Measurements from ENCODE around the gene CORO1A. TPM values are rescaled to one million over a fixed set of nuclear protein-coding genes. Genes with fewer than 3 reads are reported as not detected.
"Not testable (repeated sequence)": the region's sequence is repeated elsewhere in the genome, so short reads cannot be mapped to it uniquely, and the experiment has no call there.

CORO1A gene
- total RNA-seq, 1 experiment from 2014 or later = 41.8 TPM

DNA sequence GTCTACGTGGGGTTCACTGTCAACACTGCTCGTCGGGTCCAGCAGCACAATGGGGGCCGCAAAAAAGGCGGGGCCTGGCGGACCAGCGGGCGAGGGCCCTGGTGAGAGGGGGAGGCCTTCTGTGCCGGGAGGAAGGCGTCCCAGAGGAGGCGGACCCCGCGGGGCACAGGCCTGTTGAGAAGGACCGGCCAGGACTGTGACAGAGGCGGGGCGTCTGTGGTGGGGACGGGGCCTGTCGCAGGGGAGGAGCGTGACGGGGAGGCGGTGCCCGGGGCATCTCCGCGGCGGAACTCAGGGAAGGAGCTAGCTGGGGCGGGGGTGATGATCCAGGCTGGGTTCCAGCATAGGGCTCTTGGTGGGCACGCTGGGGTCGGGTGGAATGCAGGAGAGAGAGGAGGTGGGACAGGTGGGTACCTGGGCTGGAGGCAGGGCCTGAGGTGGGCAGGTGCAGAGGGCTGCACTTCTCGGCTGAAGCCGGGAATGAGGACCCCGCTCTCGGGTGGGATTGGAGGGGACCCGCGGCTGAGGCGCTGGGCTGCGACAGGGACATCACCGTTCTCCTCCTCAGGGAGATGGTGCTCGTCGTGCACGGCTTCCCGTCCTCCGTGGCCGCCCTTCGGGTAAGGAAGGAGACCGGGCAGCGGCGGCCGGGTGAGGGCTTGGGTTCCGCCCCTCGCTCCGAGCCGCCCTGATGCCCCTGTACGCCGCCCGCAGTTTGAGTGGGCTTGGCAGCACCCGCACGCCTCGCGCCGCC is 10.9 kb downstream of the CORO1A start:
- DNase-seq (ENCODE audit: low spot score); in situ Hi-C loops (cut with HindIII; ENCODE audit: low sequenced_read_pairs): not testable (repeated sequence)

DNA sequence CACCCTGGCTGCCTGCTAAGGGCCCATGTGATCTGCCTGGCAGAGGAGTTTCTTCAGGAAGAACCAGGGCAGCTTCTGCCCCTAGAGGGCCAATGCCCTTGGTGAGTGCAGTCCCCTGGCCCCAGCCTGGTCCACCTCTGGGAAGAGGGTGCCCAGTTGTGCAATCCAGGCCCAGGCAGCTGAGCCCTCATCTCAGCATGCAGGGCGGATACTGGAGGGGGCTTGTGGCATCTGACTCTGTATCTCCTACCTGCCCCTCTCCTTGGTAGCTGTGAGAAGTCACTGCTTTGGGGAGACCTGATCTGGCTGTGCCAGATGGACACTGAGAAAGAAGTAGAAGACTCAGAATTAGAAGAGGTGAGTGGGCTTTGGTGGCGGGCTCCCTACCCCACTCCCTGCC is 13.6 kb downstream of the CORO1A start:
- in situ Hi-C loops (cut with HindIII; ENCODE audit: low sequenced_read_pairs); DNase-seq (ENCODE audit: low spot score): not testable (repeated sequence)

- DNase-seq (ENCODE audit: low spot score); in situ Hi-C loops (cut with HindIII; ENCODE audit: low sequenced_read_pairs): not testable (repeated sequence)
These were observed 15.6 kb downstream of the CORO1A start, which contains the start of gene SULT1A3 for GRCh38 chr16:30199049-30199448. SULT1A3 (plus strand) TSS chr16:30199255; CDS start chr16:30200729, 1,474 bp downstream.

DNA sequence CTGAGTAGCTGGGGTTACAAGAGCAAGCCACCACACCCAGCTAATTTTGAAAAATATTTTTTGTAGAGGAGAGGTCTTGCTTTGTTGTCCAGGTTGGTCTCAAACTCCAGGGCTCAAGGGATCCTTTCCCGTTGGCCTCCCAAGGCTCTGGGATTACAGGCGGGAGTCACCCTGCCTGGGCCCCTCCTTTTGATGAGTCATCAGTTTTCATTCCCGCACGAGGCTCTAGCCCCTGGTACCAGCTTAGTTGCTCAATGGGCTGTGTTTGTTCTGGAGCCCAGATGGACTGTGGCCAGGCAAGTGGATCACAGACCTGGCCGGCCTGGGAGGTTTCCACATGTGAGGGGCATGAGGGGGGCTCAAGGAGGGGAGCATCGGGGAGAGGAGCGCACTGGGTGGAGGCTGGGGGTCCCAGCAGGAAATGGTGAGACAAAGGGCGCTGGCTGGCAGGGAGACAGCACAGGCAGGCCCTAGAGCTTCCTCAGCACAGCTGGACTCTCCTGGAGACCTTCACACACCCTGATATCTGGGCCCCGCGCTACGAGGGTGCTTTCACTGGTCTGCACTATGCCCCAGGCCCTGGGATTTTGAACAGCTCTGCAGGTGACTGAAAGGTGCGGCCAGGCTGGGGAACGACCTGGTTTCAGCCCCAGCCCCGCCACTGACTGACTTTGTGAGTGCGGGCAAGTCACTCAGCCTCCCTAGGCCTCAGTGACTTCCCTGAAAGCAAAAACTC is 16.4 kb downstream of the CORO1A start:
- in situ Hi-C loops (cut with HindIII; ENCODE audit: low sequenced_read_pairs); DNase-seq (ENCODE audit: low spot score): not testable (repeated sequence)

DNA sequence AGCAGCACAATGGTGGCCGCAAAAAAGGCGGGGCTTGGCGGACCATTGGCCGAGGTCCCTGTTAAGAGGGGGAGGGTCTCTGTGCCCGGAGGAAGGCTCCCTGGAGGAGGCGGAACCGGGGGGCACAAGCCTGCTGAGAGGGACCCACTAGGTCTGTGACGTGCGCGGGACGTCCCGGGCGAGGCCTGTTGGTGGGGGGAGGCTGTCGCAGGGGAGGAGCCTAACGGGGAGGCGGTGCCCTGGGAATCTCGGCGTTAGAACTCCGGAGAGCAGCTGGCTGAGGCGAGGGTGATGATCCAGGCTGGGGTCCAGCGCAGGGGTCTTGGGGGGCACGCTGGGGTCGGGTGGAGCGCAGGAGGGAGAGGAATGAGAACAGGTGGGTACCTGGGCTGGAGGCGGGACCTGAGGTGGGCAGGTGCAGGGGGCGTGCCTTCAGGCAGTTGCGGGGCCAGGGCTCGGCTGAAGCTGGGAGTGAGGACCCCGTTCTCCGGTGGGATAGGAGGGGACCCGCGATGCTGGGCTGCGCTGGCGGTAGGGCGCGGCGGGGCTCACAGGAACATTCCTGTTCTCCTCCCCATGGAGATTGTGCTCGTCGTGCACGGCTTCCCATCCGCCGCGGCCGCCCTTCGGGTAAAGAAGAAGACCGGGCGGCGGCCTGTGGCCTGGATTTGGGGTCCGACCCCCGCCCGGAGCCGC is 22.3 kb downstream of the CORO1A start:
- in situ Hi-C loops (cut with HindIII; ENCODE audit: low sequenced_read_pairs); DNase-seq (ENCODE audit: low spot score): not testable (repeated sequence)

DNA sequence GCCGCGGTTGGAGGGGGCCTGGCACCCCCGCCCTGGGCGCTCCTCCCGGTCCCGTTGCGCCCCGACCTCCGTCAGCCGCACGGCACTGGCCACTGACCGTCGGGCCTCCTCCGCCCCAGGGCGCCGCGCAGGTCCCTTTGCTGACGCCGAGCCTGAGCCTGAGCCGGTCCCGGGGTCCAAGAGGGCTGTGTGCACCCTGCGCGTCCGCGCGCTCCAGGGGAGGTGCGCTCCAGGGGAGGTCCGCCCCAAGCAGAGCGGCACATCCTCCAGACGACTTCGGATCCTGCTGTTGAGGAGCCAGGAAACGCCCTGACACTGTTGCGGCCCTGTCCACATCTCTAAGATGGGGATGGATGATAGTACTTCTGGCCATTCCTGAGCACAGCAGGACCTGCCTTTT is 22.9 kb downstream of the CORO1A start:
- DNase-seq (ENCODE audit: low spot score); in situ Hi-C loops (cut with HindIII; ENCODE audit: low sequenced_read_pairs): not testable (repeated sequence)

- DNase-seq (ENCODE audit: low spot score); in situ Hi-C loops (cut with HindIII; ENCODE audit: low sequenced_read_pairs): not testable (repeated sequence)
These were observed 23.8 kb downstream of the CORO1A start for GRCh38 chr16:30207063-30207704.

GRCh38 chr16:30209032-30209431 is 25.6 kb downstream of the CORO1A start:
- in situ Hi-C loops (cut with HindIII; ENCODE audit: low sequenced_read_pairs) = not testable (repeated sequence)

DNA sequence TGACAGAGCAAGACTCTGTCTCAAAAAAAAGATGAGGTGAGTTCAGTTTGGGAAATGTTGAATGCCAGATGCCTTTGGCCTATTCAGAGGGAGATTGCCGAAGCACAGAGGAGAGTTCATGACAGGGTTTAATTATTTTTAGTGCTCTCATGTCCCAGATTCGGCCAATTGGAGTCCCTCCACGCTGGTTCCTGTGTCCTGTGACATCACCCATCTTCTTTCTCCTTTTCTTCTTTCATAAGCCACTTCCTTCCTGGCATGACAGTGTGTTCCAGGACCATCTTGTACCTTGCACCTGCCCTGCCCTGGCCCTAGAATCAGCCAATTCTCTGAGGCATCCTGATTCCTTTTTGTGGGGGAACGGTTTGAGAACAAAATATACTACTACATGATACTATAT is 28.0 kb downstream of the CORO1A start:
- DNase-seq (ENCODE audit: low spot score); in situ Hi-C loops (cut with HindIII; ENCODE audit: low sequenced_read_pairs): not testable (repeated sequence)

More at GRCh38 chr16:30209032-30209431, 25.6 kb downstream of the CORO1A start:
- DNase-seq (ENCODE audit: low spot score) = not testable (repeated sequence)

GRCh38 chr16:30217082-30217481 is 33.7 kb downstream of the CORO1A start:
- DNase-seq (ENCODE audit: low spot score); in situ Hi-C loops (cut with HindIII; ENCODE audit: low sequenced_read_pairs): not testable (repeated sequence)

Other genes starting within 250 kb of the CORO1A start
- gene TMEM219, start 221.5 kb upstream of the CORO1A start, total RNA-seq (2014; rRNA removed; shearing (Covaris generic)) = 78.5 and 123 TPM in 2 replicates
- gene TAOK2, start 209.7 kb upstream of the CORO1A start, total RNA-seq (2014; rRNA removed; shearing (Covaris generic)) = 59.3 and 61.8 TPM in 2 replicates
- gene HIRIP3, start 188.0 kb upstream of the CORO1A start, total RNA-seq (2014; rRNA removed; shearing (Covaris generic)) = 15.0 and 16.7 TPM in 2 replicates
- 72.4 and 97.0 TPM in 2 replicates for gene INO80E, start 187.4 kb upstream of the CORO1A start, total RNA-seq (2014; rRNA removed; shearing (Covaris generic))
- not detected in 2 replicates for gene DOC2A, start 172.6 kb upstream of the CORO1A start, total RNA-seq (2014; rRNA removed; shearing (Covaris generic))
- not detected in 2 replicates for gene C16orf92, start 160.4 kb upstream of the CORO1A start, total RNA-seq (2014; rRNA removed; shearing (Covaris generic))
- gene TLCD3B, start 152.3 kb upstream of the CORO1A start, total RNA-seq (2014; rRNA removed; shearing (Covaris generic)) = 1.3 TPM in 1 of 2 replicates, not detected in the other
- gene ALDOA, start 117.8 kb upstream of the CORO1A start, total RNA-seq (2014; rRNA removed; shearing (Covaris generic)) = 432 and 515 TPM in 2 replicates
- 225 and 232 TPM in 2 replicates for gene PPP4C, start 107.6 kb upstream of the CORO1A start, total RNA-seq (2014; rRNA removed; shearing (Covaris generic))
- gene TBX6, start 91.7 kb upstream of the CORO1A start, total RNA-seq (2014; rRNA removed; shearing (Covaris generic)) = not detected in 2 replicates
- gene YPEL3, start 87.4 kb upstream of the CORO1A start, total RNA-seq (2014; rRNA removed; shearing (Covaris generic)) = not detected in 2 replicates
- 0.12 TPM in 1 of 2 replicates, not detected in the other for gene GDPD3, start 70.1 kb upstream of the CORO1A start, total RNA-seq (2014; rRNA removed; shearing (Covaris generic))
- 34.6 and 37.0 TPM in 2 replicates for gene MAPK3, start 60.4 kb upstream of the CORO1A start, total RNA-seq (2014; rRNA removed; shearing (Covaris generic))
- 39.0 and 103 TPM in 2 replicates for gene BOLA2B, start 10.1 kb downstream of the CORO1A start, total RNA-seq (2014; rRNA removed; shearing (Covaris generic))
- gene SLX1A, start 10.3 kb downstream of the CORO1A start, total RNA-seq (2014; rRNA removed; shearing (Covaris generic)) = 57.9 and 108 TPM in 2 replicates
- 0.75 and 7.5 TPM in 2 replicates for gene SULT1A3, start 15.7 kb downstream of the CORO1A start, total RNA-seq (2014; rRNA removed; shearing (Covaris generic))
- 0.68 TPM in 1 of 2 replicates, not detected in the other for gene NPIPB13, start 64.9 kb downstream of the CORO1A start, total RNA-seq (2014; rRNA removed; shearing (Covaris generic))
- 82.4 and 84.3 TPM in 2 replicates for gene CD2BP2, start 171.7 kb downstream of the CORO1A start, total RNA-seq (2014; rRNA removed; shearing (Covaris generic))
- 43.3 and 59.8 TPM in 2 replicates for gene TBC1D10B, start 186.9 kb downstream of the CORO1A start, total RNA-seq (2014; rRNA removed; shearing (Covaris generic))
- gene MYL11, start 191.2 kb downstream of the CORO1A start, total RNA-seq (2014; rRNA removed; shearing (Covaris generic)) = 0.58 TPM in 1 of 2 replicates, not detected in the other
- gene SEPTIN1, start 199.0 kb downstream of the CORO1A start, total RNA-seq (2014; rRNA removed; shearing (Covaris generic)) = 0.10 and 0.86 TPM in 2 replicates
- 30.4 and 41.8 TPM in 2 replicates for gene ZNF48, start 211.8 kb downstream of the CORO1A start, total RNA-seq (2014; rRNA removed; shearing (Covaris generic))
- gene ZNF771, start 224.0 kb downstream of the CORO1A start, total RNA-seq (2014; rRNA removed; shearing (Covaris generic)) = 31.6 and 41.2 TPM in 2 replicates
- 92.0 and 127 TPM in 2 replicates for gene DCTPP1, start 246.4 kb downstream of the CORO1A start, total RNA-seq (2014; rRNA removed; shearing (Covaris generic))

All from G401 (cell line).